ENCODE results near the gene RAB11B. TPM values are rescaled to one million over a fixed set of nuclear protein-coding genes. Genes with fewer than 3 reads are reported as not detected.

The RAB11B gene
- total and polyA plus RNA-seq, 10 of the 15 experiments (the other 5 are each of a cell fraction or from before 2014, with no cell fraction given) = 0.92 to 82.5 (median 17.9) TPM

DNA sequence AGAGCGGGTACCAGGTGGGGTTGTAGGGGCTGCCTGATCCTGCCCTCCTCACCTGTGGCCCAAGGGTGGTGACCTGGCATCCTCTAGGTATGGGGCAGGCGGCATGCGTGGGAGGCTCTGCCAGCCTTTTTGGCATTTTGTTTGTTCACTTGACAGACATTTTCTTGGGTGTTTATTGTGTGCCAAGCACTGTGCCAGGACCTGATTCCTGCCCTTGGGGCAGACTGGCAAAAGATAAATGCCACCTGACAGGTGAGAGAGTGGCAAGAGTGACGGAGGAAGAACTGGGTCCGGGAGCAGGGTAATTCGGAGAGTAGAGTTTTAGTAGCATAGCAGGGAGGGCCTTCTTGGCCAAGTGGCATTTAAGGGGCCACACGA, 6.0 kb downstream of the RAB11B start:
- H3K4me2 ChIP-seq (ENCODE audit: control insufficient read depth, insufficient read depth) = no peak overlapping the region
- TF ChIP-seq SMARCA5 (IDR thresholded peaks at IDR 0.05) (no peak), SIN3A (IDR thresholded peaks at IDR 0.05; ENCODE audit: low read depth, low read length) (no peak), LARP7 (IDR thresholded peaks at IDR 0.05) (no peak), FOS (IDR thresholded peaks at IDR 0.05; ENCODE audit: borderline replicate concordance, extremely low read depth, insufficient read length) (no peak), ATF7 (IDR thresholded peaks at IDR 0.05; ENCODE audit: low read depth) (no peak), POLR2AphosphoS2 (IDR thresholded peaks at IDR 0.05; ENCODE audit: low read depth, low read length) (no peak), TCF7 (IDR thresholded peaks at IDR 0.05; ENCODE audit: borderline replicate concordance) (no peak)
- TF ChIP-seq, protein P1, sequence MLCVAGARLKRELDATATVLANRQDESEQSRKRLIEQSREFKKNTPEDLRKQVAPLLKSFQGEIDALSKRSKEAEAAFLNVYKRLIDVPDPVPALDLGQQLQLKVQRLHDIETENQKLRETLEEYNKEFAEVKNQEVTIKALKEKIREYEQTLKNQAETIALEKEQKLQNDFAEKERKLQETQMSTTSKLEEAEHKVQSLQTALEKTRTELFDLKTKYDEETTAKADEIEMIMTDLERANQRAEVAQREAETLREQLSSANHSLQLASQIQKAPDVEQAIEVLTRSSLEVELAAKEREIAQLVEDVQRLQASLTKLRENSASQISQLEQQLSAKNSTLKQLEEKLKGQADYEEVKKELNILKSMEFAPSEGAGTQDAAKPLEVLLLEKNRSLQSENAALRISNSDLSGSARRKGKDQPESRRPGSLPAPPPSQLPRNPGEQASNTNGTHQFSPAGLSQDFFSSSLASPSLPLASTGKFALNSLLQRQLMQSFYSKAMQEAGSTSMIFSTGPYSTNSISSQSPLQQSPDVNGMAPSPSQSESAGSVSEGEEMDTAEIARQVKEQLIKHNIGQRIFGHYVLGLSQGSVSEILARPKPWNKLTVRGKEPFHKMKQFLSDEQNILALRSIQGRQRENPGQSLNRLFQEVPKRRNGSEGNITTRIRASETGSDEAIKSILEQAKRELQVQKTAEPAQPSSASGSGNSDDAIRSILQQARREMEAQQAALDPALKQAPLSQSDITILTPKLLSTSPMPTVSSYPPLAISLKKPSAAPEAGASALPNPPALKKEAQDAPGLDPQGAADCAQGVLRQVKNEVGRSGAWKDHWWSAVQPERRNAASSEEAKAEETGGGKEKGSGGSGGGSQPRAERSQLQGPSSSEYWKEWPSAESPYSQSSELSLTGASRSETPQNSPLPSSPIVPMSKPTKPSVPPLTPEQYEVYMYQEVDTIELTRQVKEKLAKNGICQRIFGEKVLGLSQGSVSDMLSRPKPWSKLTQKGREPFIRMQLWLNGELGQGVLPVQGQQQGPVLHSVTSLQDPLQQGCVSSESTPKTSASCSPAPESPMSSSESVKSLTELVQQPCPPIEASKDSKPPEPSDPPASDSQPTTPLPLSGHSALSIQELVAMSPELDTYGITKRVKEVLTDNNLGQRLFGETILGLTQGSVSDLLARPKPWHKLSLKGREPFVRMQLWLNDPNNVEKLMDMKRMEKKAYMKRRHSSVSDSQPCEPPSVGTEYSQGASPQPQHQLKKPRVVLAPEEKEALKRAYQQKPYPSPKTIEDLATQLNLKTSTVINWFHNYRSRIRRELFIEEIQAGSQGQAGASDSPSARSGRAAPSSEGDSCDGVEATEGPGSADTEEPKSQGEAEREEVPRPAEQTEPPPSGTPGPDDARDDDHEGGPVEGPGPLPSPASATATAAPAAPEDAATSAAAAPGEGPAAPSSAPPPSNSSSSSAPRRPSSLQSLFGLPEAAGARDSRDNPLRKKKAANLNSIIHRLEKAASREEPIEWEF (IDR thresholded peaks at IDR 0.05; ENCODE audit: insufficient replicate concordance, low read depth, low read length) = no peak
- TF ChIP-seq, protein P2, sequence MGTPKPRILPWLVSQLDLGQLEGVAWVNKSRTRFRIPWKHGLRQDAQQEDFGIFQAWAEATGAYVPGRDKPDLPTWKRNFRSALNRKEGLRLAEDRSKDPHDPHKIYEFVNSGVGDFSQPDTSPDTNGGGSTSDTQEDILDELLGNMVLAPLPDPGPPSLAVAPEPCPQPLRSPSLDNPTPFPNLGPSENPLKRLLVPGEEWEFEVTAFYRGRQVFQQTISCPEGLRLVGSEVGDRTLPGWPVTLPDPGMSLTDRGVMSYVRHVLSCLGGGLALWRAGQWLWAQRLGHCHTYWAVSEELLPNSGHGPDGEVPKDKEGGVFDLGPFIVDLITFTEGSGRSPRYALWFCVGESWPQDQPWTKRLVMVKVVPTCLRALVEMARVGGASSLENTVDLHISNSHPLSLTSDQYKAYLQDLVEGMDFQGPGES (IDR thresholded peaks at IDR 0.05) = no peak
- POLR2A ChIA-PET = no interaction called here
- 84% methylated on average over 7 of the region's 7 CpGs for WGBS (ENCODE audit: insufficient coverage, insufficient replicate concordance, low lambda C conversion rate, missing lambda C conversion rate)
- ATAC-seq (no peak), DNase-seq (ENCODE audit: low read depth, low spot score) (no peak), FAIRE-seq (no peak)
- BruUV-seq (replicated peaks) = no TSS peak
- CTCF ChIA-PET = interaction anchor here (0.6 to 1.0 kb wide), 2 partner anchors 17 to 42 kb away, joined by 3 to 5 read pairs; partner anchors contain the start of gene MARCHF2
- H3K27me3 ChIP-seq (replicated peaks in 1 of 2; ENCODE audit: control insufficient read depth in 2 of 2, insufficient read depth in 2 of 2, low read length in 1 of 2) = no peaks in the 10 kb centered on the region
- in situ Hi-C loops (cut with MboI) = no loop called here
- peaks cover 13% of the 10 kb centered on the region for H3K4me1 ChIP-seq (ENCODE audit: control insufficient read depth, insufficient read depth, low read length)
- SMC1A ChIA-PET (ENCODE audit: uncharacterized antibody, unreplicated experiment) = interaction anchor here (1.1 kb wide), 1 partner anchor 8 kb away, joined by 3 read pairs; no protein-coding TSS in a partner anchor
- RAD21 ChIA-PET (ENCODE audit: unreplicated experiment) = no interaction called here
- peaks cover 3 to 10% of the 10 kb centered on the region in 2 experiments; a peak in 3 of 4 replicates for H3K36me3 ChIP-seq (ENCODE audit: control insufficient read depth in 2 of 2, insufficient read depth in 2 of 2, low read length in 1 of 2)
- H3K9me3 ChIP-seq (replicated peaks; ENCODE audit: control insufficient read depth, insufficient read depth, low read length) = no peaks in the 10 kb centered on the region
- H3K79me2 ChIP-seq (ENCODE audit: control insufficient read depth, insufficient read depth, low read length) = peaks cover 30% of the 10 kb centered on the region
- no peak overlapping the region for H3K27ac ChIP-seq (ENCODE audit: control insufficient read depth, insufficient read depth)
- no peak overlapping the region for H3K9ac ChIP-seq (ENCODE audit: control insufficient read depth, insufficient read depth, low read length)
- intact Hi-C loops (cut with micrococcal nuclease; ENCODE audit: unreplicated experiment) = loop anchor here (1.0 to 5.0 kb wide), 2 partner anchors 42 to 129 kb away; no protein-coding TSS in a partner anchor
- no peak overlapping the region for H2AFZ ChIP-seq (ENCODE audit: control insufficient read depth, low read depth, low read length)
- peaks cover 2% of the 10 kb centered on the region for H4K20me1 ChIP-seq (ENCODE audit: control insufficient read depth, insufficient read depth)
- H3K4me3 ChIP-seq = no peak overlapping the region
